Ovary (tissue), 9 donors: Measurements from ENCODE around the gene KIAA1217. TPM values are rescaled to one million over a fixed set of nuclear protein-coding genes. Genes with fewer than 3 reads are reported as not detected.

Experiments used
- DNase-seq, 5 donors: peaks; one replicate each; pipeline ENCODE4 v3.0.0-alpha.2; 2019 to 2020
- H3K27ac ChIP-seq, 2 donors: fragments of 200-600 bp; one replicate each; pipeline versions ENCODE4 v1.5.1 to v1.8.0; 2019 to 2022
- H3K27me3 ChIP-seq: fragments of 200-600 bp; one replicate; pipeline ENCODE4 v1.8.0; 2022
- H3K36me3 ChIP-seq: fragments of 200-600 bp; sonication (generic); one replicate; pipeline ENCODE4 v1.5.1; 2019
- H3K4me1 ChIP-seq: one replicate; pipeline ENCODE4 v1.8.1; 2013; ENCODE audit warnings: mild to moderate bottlenecking, moderate library complexity; ENCODE audit not compliant: insufficient read depth
- H3K4me3 ChIP-seq: fragments of 200-600 bp; sonication (generic); one replicate; pipeline ENCODE4 v1.5.1; 2017
- H3K9me3 ChIP-seq, 2 donors: fragments of 200-600 bp in 1 of 2; sonication (generic) in 1 of 2; one replicate each; pipeline versions ENCODE4 v1.5.1 to v1.8.1; 2013 to 2019; ENCODE audit warnings: mild to moderate bottlenecking in 1 of 2, moderate library complexity in 1 of 2
- EP300 ChIP-seq: sonication (generic); formaldehyde crosslinking; IDR thresholded peaks from one replicate; pipeline ENCODE4 v1.6.1; 2017; ENCODE audit warnings: antibody characterized with exemption
- POLR2A ChIP-seq: fragments of 450-650 bp; IDR thresholded peaks from one replicate; pipeline ENCODE4 v1.6.1; 2017; ENCODE audit warnings: antibody characterized with exemption, mild to moderate bottlenecking, moderate library complexity
- WGBS, 3 donors: extraction: QIAGEN DNeasy Blood & Tissue Kit in 1 of 3; methylation state at CpG; one replicate each; pipeline versions ENCODE4 v1.1.5 to v1.1.7; 2013 to 2017; 5-methylcytosine and 5-hydroxymethylcytosine counted together
- intact Hi-C, 4 donors: fragments of 100-400 bp; cut with DNase I; formaldehyde crosslinking; loops; one replicate each; pipeline versions ENCODE4 v1.11.0 to v1.15.1; 2022 to 2023
- polyA plus RNA-seq, 2 donors: library from polyadenylated mRNA; stranded (reverse); fragments of 200-250 nt in 1 of 2; fragments of 350-450 nt in 1 of 2; fragmentation: Illumina TruSeq in 1 of 2; extraction: RNeasy Lipid Tissue Mini Kit (QIAGEN cat#74804) in 1 of 2; gene quantifications; one replicate each; pipeline ENCODE4 v1.2.3, GENCODE V29; 2013 to 2014
- total RNA-seq, 7 donors: library from RNA; depleted of rRNA in 2 of 7; stranded (reverse); fragments of >200 nt in 2 of 7; fragmentation: NEBNext Ultra II Directional in 3 of 7; extraction: Animal tissue kit (Norgen Biotek cat#: 25700) in 3 of 7; gene quantifications; one replicate each; pipeline versions ENCODE4 v1.1.0 to v1.2.4, GENCODE V29; 2016 to 2023
- TF ChIP-seq, protein P1 (sequence below), 3 donors: fragments of 450-650 bp in 2 of 3; fragments of 200-600 bp in 1 of 3; IDR thresholded peaks; one replicate each; pipeline versions ENCODE4 v1.5.1 to v1.8.0; 2016 to 2022; ENCODE audit warnings: antibody characterized with exemption in 3 of 3, mild to moderate bottlenecking in 1 of 3
- donor health status: DM: no; HTN: no; CAD: no; lungs with moderate emphysema.
- donor health status: DM: no; HTN: no; CAD: no.
- donor health status: Bipolar disorder and iron deficiency.
- donor health status: DM: yes; HTN: yes; CAD: no.
- donor health status: DM: no; HTN: no; CAD: no.
- donor health status: DM: yes; HTN: yes; CAD: no.

Gene KIAA1217
- total and polyA plus RNA-seq, 9 donors: 7.2 to 47.1 (median 23.0) TPM

DNA sequence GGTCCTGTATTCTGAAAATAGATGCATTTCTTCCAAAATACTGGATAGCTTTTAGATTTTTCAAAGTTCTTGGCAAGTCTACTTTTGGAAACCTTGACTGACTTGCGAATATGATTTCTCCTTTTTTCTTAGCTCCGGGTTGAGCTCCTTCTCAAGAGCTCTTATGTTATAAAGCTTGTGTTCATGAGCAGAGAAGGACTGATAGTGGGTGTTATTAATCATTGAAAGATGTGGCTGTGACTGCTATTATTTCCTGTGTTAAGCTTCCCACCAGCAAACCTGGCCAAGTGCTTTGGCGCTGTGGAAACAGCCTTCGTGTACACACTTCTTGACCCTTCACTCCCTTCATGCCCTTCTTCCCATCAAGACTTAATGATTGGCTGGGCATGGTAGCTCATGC is 98.2 kb downstream of the KIAA1217 start:
- TF ChIP-seq EP300: no peak
- TF ChIP-seq POLR2A: no peak
- TF ChIP-seq, protein P1, sequence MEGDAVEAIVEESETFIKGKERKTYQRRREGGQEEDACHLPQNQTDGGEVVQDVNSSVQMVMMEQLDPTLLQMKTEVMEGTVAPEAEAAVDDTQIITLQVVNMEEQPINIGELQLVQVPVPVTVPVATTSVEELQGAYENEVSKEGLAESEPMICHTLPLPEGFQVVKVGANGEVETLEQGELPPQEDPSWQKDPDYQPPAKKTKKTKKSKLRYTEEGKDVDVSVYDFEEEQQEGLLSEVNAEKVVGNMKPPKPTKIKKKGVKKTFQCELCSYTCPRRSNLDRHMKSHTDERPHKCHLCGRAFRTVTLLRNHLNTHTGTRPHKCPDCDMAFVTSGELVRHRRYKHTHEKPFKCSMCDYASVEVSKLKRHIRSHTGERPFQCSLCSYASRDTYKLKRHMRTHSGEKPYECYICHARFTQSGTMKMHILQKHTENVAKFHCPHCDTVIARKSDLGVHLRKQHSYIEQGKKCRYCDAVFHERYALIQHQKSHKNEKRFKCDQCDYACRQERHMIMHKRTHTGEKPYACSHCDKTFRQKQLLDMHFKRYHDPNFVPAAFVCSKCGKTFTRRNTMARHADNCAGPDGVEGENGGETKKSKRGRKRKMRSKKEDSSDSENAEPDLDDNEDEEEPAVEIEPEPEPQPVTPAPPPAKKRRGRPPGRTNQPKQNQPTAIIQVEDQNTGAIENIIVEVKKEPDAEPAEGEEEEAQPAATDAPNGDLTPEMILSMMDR (IDR thresholded peaks at IDR 0.05): no peak
- Histone ChIP-seq H3K4me1 (peaks cover 9% of the 10 kb centered on the region), H3K36me3 (no peaks in the 10 kb centered on the region), H3K4me3 (no peak overlapping the region), H3K27ac (peak overlapping the region in 1 of 2 donors; percentile 22), H3K9me3 (no peaks in the 10 kb centered on the region), H3K27me3 (no peaks in the 10 kb centered on the region)
- intact Hi-C loops: no loop called here
- WGBS, 3 donors: 7 to 22% (median 17%) methylated on average over 4 of the region's 4 CpGs
- peak in 2 of 5 donors; percentile 33 to 42 for DNase-seq

DNA sequence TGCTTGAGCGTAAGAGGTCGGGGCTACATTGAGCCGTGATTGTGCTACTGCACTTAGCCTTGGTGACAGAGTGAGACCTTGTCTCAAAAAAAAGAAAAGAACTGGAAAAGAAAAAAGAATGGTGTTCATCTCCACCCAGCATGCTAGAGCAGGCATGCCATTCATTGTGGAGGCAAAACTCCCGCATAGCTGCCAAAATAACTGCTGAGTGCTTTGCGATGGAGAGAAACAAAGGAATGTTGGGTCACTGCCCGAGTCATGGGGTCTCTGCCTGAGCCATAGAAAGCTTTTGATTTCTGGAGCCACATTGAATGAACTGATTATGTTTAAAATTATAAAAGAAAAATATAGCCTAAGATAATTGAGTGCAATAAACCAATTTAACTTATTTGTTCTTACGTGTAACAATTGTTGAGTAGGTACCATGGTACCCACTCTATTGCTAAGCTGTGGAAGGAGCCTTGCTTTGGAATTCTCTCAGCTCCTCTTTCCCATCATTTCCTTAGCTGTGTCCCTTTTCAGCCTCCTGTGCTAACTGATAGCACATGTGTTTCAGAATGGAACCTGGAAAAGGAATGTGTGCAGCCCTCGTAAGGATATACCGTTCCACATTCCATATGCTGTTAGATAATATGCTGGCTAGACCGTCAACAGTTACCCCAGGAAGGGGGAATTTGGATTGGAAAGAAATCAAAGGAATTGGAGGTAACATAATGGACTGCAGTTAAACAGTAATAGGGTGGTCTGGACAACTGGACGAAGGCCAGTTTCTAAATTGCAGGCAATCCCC is 99.0 kb downstream of the KIAA1217 start:
- Histone ChIP-seq H3K36me3 (no peaks in the 10 kb centered on the region), H3K4me1 (peaks cover 9% of the 10 kb centered on the region), H3K9me3 (no peaks in the 10 kb centered on the region), H3K27ac (no peak overlapping the region), H3K27me3 (no peaks in the 10 kb centered on the region), H3K4me3 (no peak overlapping the region)
- no peak for DNase-seq
- 72 to 82% (median 77%) methylated on average over 11 of the region's 11 CpGs for WGBS, 3 donors
- no peak for TF ChIP-seq POLR2A
- intact Hi-C loops: no loop called here

DNA sequence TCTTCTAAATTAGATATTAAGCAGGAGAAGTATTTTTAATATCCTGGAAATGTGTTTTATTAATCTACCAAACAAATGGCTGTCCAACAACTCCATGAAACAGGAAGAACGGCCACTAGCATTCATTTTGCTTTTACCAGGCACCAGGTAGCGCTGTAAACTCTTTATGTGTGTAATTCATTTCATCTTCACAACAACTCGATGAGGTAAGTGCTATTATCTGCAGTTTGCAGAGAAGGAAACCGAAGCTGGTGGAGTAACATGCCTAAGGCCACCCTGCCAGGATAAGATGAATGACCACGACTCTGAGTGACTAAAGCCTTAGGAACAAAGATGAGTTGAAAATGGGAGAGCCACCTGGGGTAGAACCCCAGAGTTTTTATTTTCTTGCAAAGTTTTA is 101.2 kb downstream of the KIAA1217 start:
- H3K9me3 ChIP-seq: no peaks in the 10 kb centered on the region
- H3K27me3 ChIP-seq: no peaks in the 10 kb centered on the region
- no peak overlapping the region for H3K27ac ChIP-seq
- peaks cover 2% of the 10 kb centered on the region for H3K4me1 ChIP-seq
- H3K4me3 ChIP-seq: no peak overlapping the region
- intact Hi-C loops: no loop called here
- 86 to 90% (median 87%) methylated on average over 5 of the region's 5 CpGs for WGBS, 3 donors
- no peak for DNase-seq
- H3K36me3 ChIP-seq: no peaks in the 10 kb centered on the region
- TF ChIP-seq POLR2A: no peak
- TF ChIP-seq EP300: no peak
- TF ChIP-seq, protein P1 (IDR thresholded peaks at IDR 0.05): no peak

DNA sequence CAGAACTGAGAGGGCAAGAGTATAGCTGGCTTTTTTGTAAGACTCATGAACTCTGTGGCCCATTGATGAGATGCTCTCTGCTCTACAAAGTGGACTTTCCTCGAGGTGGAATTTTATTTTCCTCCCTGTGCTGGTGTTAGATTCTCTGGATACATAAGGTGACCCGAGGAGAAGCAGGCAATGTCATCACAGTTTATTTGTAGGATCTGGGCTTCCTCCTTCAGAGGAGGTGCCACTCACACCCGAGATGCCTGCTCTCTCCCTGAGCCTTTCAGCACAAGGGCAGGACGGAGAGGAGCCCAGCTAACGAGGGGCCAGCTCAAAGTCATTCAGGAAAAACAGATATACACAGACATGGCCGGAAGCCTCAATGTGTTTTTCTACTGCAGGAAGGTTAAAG is 103.0 kb downstream of the KIAA1217 start:
- Histone ChIP-seq H3K27me3 (no peaks in the 10 kb centered on the region), H3K4me3 (no peak overlapping the region), H3K4me1 (peaks cover 2% of the 10 kb centered on the region), H3K27ac (no peak overlapping the region), H3K9me3 (no peaks in the 10 kb centered on the region), H3K36me3 (no peaks in the 10 kb centered on the region)
- WGBS, 3 donors: 79 to 86% (median 84%) methylated on average over 6 of the region's 6 CpGs
- no peak for DNase-seq
- no peak for TF ChIP-seq EP300
- TF ChIP-seq, protein P1 (IDR thresholded peaks at IDR 0.05): no peak
- no peak for TF ChIP-seq POLR2A
- intact Hi-C loops: no loop called here

DNA sequence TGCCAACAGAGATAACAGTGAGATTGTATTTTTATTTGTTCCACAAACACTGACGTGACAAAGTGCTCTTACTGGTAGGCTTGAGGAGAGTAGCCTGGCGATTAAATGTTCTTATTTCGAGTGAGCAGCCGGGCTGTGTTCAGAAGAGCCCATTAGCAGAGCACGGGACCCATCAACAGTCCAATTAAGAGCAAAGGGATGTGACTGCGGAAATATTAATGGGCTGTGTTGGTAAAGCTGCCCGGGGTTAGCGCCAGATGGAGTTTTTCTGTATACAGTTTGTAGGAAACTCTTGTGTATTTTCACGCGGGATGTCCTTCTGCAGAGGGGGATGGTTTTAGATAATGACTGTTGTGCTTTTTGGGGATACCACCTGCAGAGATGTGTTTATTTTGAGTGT is 104.3 kb downstream of the KIAA1217 start:
- Histone ChIP-seq H3K4me1 (no peaks in the 10 kb centered on the region), H3K9me3 (no peaks in the 10 kb centered on the region), H3K4me3 (no peak overlapping the region), H3K36me3 (no peaks in the 10 kb centered on the region), H3K27me3 (no peaks in the 10 kb centered on the region), H3K27ac (no peak overlapping the region)
- intact Hi-C loops: no loop called here
- TF ChIP-seq, protein P1 (IDR thresholded peaks at IDR 0.05): no peak
- TF ChIP-seq EP300: no peak
- no peak for TF ChIP-seq POLR2A
- 94 to 96% (median 94%) methylated on average over 10 of the region's 10 CpGs for WGBS, 3 donors
- no peak for DNase-seq
